Measurements from ENCODE around the gene TPX2. TPM values are rescaled to one million over a fixed set of nuclear protein-coding genes. Genes with fewer than 3 reads are reported as not detected.

The TPX2 gene
- total and polyA plus RNA-seq, 2 donors (not counting 3 experiments of a cell fraction or from before 2014, with no cell fraction given): 24.8 to 114 TPM

GRCh38 chr20:31695849-31696804 lies 43.0 kb upstream of the TPX2 start:
- H3K9ac ChIP-seq (replicated peaks; ENCODE audit: extremely low read depth, insufficient read depth, low read length): peak overlapping the region; percentile 11
- H3K4me2 ChIP-seq (ENCODE audit: insufficient read depth, low read length): peak overlapping the region; percentile 29
- no peak overlapping the region for H3K4me3 ChIP-seq (replicated peaks in 1 of 3; ENCODE audit: insufficient read depth in 1 of 3, low read depth in 1 of 3, low read length in 3 of 3)
- CTCF ChIA-PET: interaction anchor here (0.7 to 4.6 kb wide), 14 partner anchors 9 to 62 kb away, joined by 3 to 31 read pairs (median 4); partner anchors contain the start of gene BCL2L1
- intact Hi-C loops (cut with micrococcal nuclease): no loop called here
- TF ChIP-seq EZH2 (IDR thresholded peaks at IDR 0.05; ENCODE audit: borderline replicate concordance, low read depth, low read length, severe bottlenecking) (no peak), JUN (IDR thresholded peaks at IDR 0.05; ENCODE audit: borderline replicate concordance, insufficient read depth, insufficient read length, low read depth) (peak; percentile 85), POLR2AphosphoS5 (IDR thresholded peaks at IDR 0.05; ENCODE audit: insufficient read depth, low read depth, low read length) (peak; percentile 68), POLR2A (IDR thresholded peaks at IDR 0.05; ENCODE audit: low read depth, low read length) (no peak), MYC (IDR thresholded peaks at IDR 0.05; ENCODE audit: low read depth, low read length) (no peak), GATA2 (IDR thresholded peaks at IDR 0.05; ENCODE audit: insufficient read depth, insufficient read length, low read depth, low read length) (peak; percentile 21), FOS (IDR thresholded peaks at IDR 0.05; ENCODE audit: borderline replicate concordance, insufficient read depth, low read length) (peak; percentile 87)
- TF ChIP-seq, protein P1, sequence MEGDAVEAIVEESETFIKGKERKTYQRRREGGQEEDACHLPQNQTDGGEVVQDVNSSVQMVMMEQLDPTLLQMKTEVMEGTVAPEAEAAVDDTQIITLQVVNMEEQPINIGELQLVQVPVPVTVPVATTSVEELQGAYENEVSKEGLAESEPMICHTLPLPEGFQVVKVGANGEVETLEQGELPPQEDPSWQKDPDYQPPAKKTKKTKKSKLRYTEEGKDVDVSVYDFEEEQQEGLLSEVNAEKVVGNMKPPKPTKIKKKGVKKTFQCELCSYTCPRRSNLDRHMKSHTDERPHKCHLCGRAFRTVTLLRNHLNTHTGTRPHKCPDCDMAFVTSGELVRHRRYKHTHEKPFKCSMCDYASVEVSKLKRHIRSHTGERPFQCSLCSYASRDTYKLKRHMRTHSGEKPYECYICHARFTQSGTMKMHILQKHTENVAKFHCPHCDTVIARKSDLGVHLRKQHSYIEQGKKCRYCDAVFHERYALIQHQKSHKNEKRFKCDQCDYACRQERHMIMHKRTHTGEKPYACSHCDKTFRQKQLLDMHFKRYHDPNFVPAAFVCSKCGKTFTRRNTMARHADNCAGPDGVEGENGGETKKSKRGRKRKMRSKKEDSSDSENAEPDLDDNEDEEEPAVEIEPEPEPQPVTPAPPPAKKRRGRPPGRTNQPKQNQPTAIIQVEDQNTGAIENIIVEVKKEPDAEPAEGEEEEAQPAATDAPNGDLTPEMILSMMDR (IDR thresholded peaks at IDR 0.05; ENCODE audit: extremely low read depth in 1 of 2, insufficient read depth in 1 of 2, low read depth in 1 of 2, low read length in 2 of 2): no peak
- TF ChIP-seq, protein P2, sequence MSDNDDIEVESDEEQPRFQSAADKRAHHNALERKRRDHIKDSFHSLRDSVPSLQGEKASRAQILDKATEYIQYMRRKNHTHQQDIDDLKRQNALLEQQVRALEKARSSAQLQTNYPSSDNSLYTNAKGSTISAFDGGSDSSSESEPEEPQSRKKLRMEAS (IDR thresholded peaks at IDR 0.05; ENCODE audit: insufficient read depth, insufficient read length): no peak
- no peaks in the 10 kb centered on the region for H4K20me1 ChIP-seq (replicated peaks; ENCODE audit: control insufficient read depth, extremely low read depth, insufficient read depth, low read length)
- peaks cover 56% of the 10 kb centered on the region for H3K4me1 ChIP-seq (ENCODE audit: control insufficient read depth, extremely low read depth, insufficient read depth, low read length)
- H3K79me2 ChIP-seq (ENCODE audit: control insufficient read depth, insufficient read depth, low read length): peaks cover 84% of the 10 kb centered on the region
- H3K27me3 ChIP-seq (ENCODE audit: control insufficient read depth in 2 of 2, insufficient read depth in 2 of 2, low read length in 2 of 2): no peaks in the 10 kb centered on the region
- H3K9me1 ChIP-seq (replicated peaks; ENCODE audit: control insufficient read depth, extremely low read depth, insufficient read depth, low read length): no peaks in the 10 kb centered on the region
- BruUV-seq (replicated peaks): no TSS peak
- H3K36me3 ChIP-seq (ENCODE audit: control insufficient read depth in 2 of 2, extremely low read depth in 1 of 2, insufficient read depth in 2 of 2, low read length in 2 of 2): peaks cover 0 to 4% of the 10 kb centered on the region in 2 experiments
- H3K27ac ChIP-seq (ENCODE audit: insufficient read depth, low read depth, low read length): peak overlapping the region; percentile 75
- H2AFZ ChIP-seq (ENCODE audit: low read depth, low read length): no peak overlapping the region
- no peaks in the 10 kb centered on the region for H3K9me3 ChIP-seq (replicated peaks; ENCODE audit: control insufficient read depth, insufficient read depth, low read length)
- dilution Hi-C loops (cut with MboI; ENCODE audit: extremely low pct_ligation_motif_present, low sequenced_read_pairs): no loop called here
- POLR2A ChIA-PET: interaction anchor here (0.6 to 0.8 kb wide), 2 partner anchors 13 to 17 kb away, joined by 4 to 5 read pairs; no protein-coding TSS in a partner anchor
- peak; percentile 79 for FAIRE-seq
- peak; percentile 54 for DNase-seq (ENCODE audit: low read depth, low spot score)

Data from endothelial cell of umbilical vein (primary cell).